DOHH2 (cell line): ENCODE measurements around the gene XKR7.

Source experiments
- H3F3A ChIP-seq: fragments of 200-600 bp; sonication (generic), shearing (Covaris generic); 2 replicates; pipeline ENCODE4 v1.6.0; 2016; ENCODE audit warnings: antibody characterized with exemption, mild to moderate bottlenecking; ENCODE audit not compliant: control insufficient read depth, insufficient read depth
- H3K27ac ChIP-seq: fragments of 200-600 bp; sonication (generic); 2 replicates; pipeline ENCODE4 v1.5.1; 2014; ENCODE audit warnings: low read depth, mild to moderate bottlenecking, low read length, moderate library complexity
- H3K27me3 ChIP-seq: fragments of 200-600 bp; sonication (generic); 2 replicates; pipeline ENCODE4 v1.6.1; 2014; ENCODE audit warnings: mild to moderate bottlenecking, low read length, mixed read lengths; ENCODE audit not compliant: control insufficient read depth
- H3K36me3 ChIP-seq: fragments of 200-600 bp; sonication (generic); 2 replicates; pipeline ENCODE4 v1.6.1; 2014; ENCODE audit warnings: mild to moderate bottlenecking, low read length, moderate library complexity, mixed read lengths; ENCODE audit not compliant: control insufficient read depth
- H3K4me1 ChIP-seq: fragments of 200-600 bp; sonication (generic); 2 replicates; pipeline ENCODE4 v1.6.1; 2014; ENCODE audit warnings: mild to moderate bottlenecking, low read length, mixed read lengths; ENCODE audit not compliant: control insufficient read depth
- H3K4me2 ChIP-seq: fragments of 200-600 bp; sonication (generic); 2 replicates; pipeline ENCODE4 v1.6.0; 2014; ENCODE audit warnings: mild to moderate bottlenecking, low read length, moderate library complexity
- H3K4me3 ChIP-seq: fragments of 200-600 bp; sonication (generic); 2 replicates; pipeline ENCODE4 v1.5.1; 2014; ENCODE audit warnings: mild to moderate bottlenecking, low read length, mixed read lengths
- H3K79me2 ChIP-seq: fragments of 200-600 bp; sonication (generic); 2 replicates; pipeline ENCODE4 v1.6.1; 2014; ENCODE audit warnings: mild to moderate bottlenecking, low read length, mixed read lengths; ENCODE audit not compliant: control insufficient read depth
- H3K9me2 ChIP-seq: fragments of 200-600 bp; sonication (generic); replicated peaks from 2 replicates; pipeline ENCODE4 v1.6.1; 2014; ENCODE audit warnings: mild to moderate bottlenecking, low read length, mixed read lengths; ENCODE audit not compliant: control insufficient read depth
- H3K9me3 ChIP-seq: fragments of 200-600 bp; sonication (generic); 2 replicates; pipeline ENCODE4 v1.6.1; 2014; ENCODE audit warnings: antibody characterized with exemption, low read length, mixed read lengths; ENCODE audit not compliant: control insufficient read depth, insufficient read depth
- H4K20me1 ChIP-seq: fragments of 200-600 bp; sonication (generic); 2 replicates; pipeline ENCODE4 v1.6.0; 2014; ENCODE audit warnings: low read depth, mild to moderate bottlenecking, antibody characterized with exemption, low read length, moderate library complexity; ENCODE audit not compliant: control insufficient read depth, insufficient read depth
- EZH2phosphoT487 ChIP-seq: fragments of 200-600 bp; sonication (generic); IDR thresholded peaks from 2 replicates; pipeline ENCODE4 v1.6.1; 2017; ENCODE audit warnings: borderline replicate concordance, mild to moderate bottlenecking, antibody characterized with exemption, low read length, moderate library complexity, mixed read lengths
- TF ChIP-seq, protein P1 (sequence below): fragments of 200-600 bp; sonication (generic); IDR thresholded peaks from one replicate; pipeline ENCODE4 v1.5.1; 2014; ENCODE audit warnings: antibody characterized with exemption, mild to moderate bottlenecking, low read depth, low read length; ENCODE audit not compliant: poor library complexity, severe bottlenecking

The XKR7 gene

DNA sequence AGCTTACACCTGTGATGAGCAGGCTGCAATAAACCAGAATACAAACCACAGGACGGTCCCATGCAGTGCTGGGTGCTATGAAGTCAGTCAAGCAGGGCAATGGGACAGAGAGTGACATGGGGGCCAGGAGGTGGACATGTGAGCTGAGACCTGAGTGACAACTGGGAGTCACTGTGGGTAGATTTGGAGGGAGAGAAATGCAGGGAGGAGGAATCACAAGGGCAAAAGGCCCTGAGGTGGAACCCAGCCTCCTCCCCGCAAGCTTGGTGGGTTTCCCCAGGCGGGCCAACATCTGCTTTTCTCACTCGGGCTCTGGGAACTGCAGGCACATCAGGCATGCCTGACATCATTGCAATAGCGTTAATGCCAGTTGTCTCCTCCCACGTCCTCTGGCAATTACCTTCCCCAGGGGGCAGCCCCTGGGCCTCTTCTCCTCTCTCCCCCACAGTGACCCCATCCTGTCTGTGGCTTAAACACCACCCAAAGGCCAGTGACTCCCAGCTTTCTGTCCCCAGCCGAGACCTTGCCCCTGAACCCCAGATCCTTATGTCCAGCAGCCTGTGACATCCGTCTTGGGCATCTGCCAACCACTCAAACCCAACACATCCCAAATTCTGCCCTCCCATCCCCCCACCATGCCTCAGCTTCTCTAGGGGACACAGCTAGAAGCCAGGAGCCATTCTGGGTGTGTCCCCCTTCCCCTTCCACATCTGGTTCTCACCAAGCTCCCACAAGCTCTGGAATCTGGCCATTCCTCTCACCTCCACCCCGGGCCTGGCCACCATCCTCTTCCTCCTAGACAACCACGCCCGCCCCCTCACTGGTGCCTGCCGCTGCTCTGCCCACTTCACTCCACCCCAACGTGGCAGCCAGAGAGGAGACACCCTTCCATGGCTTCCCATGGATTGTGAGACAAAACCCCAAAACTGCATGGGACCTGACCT lies 44.3 kb upstream of the XKR7 start:
- Histone ChIP-seq H4K20me1 (no peaks in the 10 kb centered on the region), H3K36me3 (no peaks in the 10 kb centered on the region), H3K27me3 (peaks cover 3% of the 10 kb centered on the region; the same call in 1 of the 2 replicates), H3K4me1 (no peaks in the 10 kb centered on the region), H3K4me2 (no peak overlapping the region), H3K9me3 (no peaks in the 10 kb centered on the region), H3F3A (no peaks in the 10 kb centered on the region), H3K9me2 (no peaks in the 10 kb centered on the region), H3K27ac (no peak overlapping the region), H3K4me3 (no peak overlapping the region), H3K79me2 (no peaks in the 10 kb centered on the region)
- TF ChIP-seq EZH2phosphoT487, result no peak
- TF ChIP-seq, protein P1, sequence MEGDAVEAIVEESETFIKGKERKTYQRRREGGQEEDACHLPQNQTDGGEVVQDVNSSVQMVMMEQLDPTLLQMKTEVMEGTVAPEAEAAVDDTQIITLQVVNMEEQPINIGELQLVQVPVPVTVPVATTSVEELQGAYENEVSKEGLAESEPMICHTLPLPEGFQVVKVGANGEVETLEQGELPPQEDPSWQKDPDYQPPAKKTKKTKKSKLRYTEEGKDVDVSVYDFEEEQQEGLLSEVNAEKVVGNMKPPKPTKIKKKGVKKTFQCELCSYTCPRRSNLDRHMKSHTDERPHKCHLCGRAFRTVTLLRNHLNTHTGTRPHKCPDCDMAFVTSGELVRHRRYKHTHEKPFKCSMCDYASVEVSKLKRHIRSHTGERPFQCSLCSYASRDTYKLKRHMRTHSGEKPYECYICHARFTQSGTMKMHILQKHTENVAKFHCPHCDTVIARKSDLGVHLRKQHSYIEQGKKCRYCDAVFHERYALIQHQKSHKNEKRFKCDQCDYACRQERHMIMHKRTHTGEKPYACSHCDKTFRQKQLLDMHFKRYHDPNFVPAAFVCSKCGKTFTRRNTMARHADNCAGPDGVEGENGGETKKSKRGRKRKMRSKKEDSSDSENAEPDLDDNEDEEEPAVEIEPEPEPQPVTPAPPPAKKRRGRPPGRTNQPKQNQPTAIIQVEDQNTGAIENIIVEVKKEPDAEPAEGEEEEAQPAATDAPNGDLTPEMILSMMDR, result no peak

DNA sequence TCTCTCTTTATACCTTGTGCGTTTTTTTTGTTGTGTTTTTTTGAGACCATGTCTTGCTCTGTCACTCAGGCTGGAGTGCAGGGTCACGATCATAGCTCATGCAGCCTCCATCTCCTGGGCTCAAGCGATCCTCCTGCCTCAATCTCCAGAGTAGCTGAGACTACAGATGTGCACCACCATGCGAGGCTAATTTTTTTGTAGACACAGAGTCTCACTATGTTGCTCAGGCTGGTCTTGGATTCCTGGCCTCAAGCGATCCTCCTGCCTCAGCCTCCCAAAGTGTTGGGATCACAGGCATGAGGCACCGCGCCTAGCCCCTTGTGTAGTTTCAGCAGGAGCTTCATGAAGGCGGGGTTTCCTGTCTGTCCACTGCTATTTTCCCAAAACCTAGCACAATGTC lies 43.4 kb upstream of the XKR7 start:
- H3K27ac ChIP-seq, result no peak overlapping the region
- no peak overlapping the region for H3K4me2 ChIP-seq
- H3K36me3 ChIP-seq, result no peaks in the 10 kb centered on the region
- H3K4me1 ChIP-seq, result no peaks in the 10 kb centered on the region
- TF ChIP-seq, protein P1, result no peak
- no peak for TF ChIP-seq EZH2phosphoT487
- H3K9me2 ChIP-seq, result no peaks in the 10 kb centered on the region
- H4K20me1 ChIP-seq, result no peaks in the 10 kb centered on the region
- H3K9me3 ChIP-seq, result no peaks in the 10 kb centered on the region
- H3K79me2 ChIP-seq, result no peaks in the 10 kb centered on the region
- H3K4me3 ChIP-seq, result no peak overlapping the region
- H3F3A ChIP-seq, result no peaks in the 10 kb centered on the region
- no peaks in the 10 kb centered on the region; the same call in 1 of the 2 replicates for H3K27me3 ChIP-seq

DNA sequence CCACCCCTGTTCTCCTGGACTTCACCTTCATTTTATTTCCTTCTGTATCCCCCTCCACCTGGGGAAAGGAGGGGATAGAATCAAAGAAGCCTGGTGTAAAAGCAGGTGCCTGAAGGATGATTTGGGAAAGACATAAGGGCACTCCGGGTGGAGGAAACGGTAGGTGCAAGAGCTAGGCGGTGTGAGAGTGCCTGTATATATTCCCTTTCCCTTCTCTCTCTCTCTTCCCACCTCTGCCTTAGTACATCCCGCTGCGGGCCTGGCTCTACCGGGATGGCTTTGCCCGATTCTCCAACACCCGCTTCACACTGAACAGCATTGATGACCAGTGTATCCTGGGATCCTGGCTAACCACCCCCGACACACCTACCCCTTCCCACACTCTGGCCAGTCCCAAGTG lies 42.3 kb upstream of the XKR7 start:
- no peak overlapping the region for H3K27ac ChIP-seq
- no peaks in the 10 kb centered on the region for H3K36me3 ChIP-seq
- H3K4me1 ChIP-seq, result no peaks in the 10 kb centered on the region
- H3K4me2 ChIP-seq, result no peak overlapping the region
- H3K79me2 ChIP-seq, result no peaks in the 10 kb centered on the region
- no peaks in the 10 kb centered on the region for H3K9me3 ChIP-seq
- peaks cover 3% of the 10 kb centered on the region; the same call in 1 of the 2 replicates for H3K27me3 ChIP-seq
- no peaks in the 10 kb centered on the region for H3K9me2 ChIP-seq
- H4K20me1 ChIP-seq, result no peaks in the 10 kb centered on the region
- no peaks in the 10 kb centered on the region for H3F3A ChIP-seq
- TF ChIP-seq, protein P1, result no peak
- no peak overlapping the region for H3K4me3 ChIP-seq
